Activated naive CD4-positive, alpha-beta T cell treated with anti-CD3 and anti-CD28 coated beads, Interleukin-2, amount 50 U/mL, for 24 hours (primary cell): ENCODE data around the gene CMIP.

Experiments
- H3K27ac Mint-ChIP-seq: one replicate; pipeline ENCODE4 v1.8.0; 2021; ENCODE audit warnings: mild to moderate bottlenecking, mixed read lengths
- H3K27me3 Mint-ChIP-seq: one replicate; pipeline ENCODE4 v1.8.0; 2021; ENCODE audit warnings: mixed read lengths
- H3K36me3 Mint-ChIP-seq: one replicate; pipeline ENCODE4 v1.8.0; 2021; ENCODE audit warnings: mixed read lengths
- H3K4me1 Mint-ChIP-seq: one replicate; pipeline ENCODE4 v1.8.0; 2021; ENCODE audit warnings: mixed read lengths
- H3K4me3 Mint-ChIP-seq: one replicate; pipeline ENCODE4 v1.8.0; 2021; ENCODE audit warnings: mild to moderate bottlenecking, mixed read lengths
- H3K9me3 Mint-ChIP-seq: one replicate; pipeline ENCODE4 v1.8.0; 2021; ENCODE audit warnings: mixed read lengths

The CMIP gene

GRCh38 chr16:81623365-81624102 is 178.9 kb downstream of the CMIP start:
- Mint-ChIP-seq H3K27me3 (no peaks in the 10 kb centered on the region), H3K4me1 (peaks cover 12% of the 10 kb centered on the region), H3K36me3 (no peaks in the 10 kb centered on the region), H3K4me3 (no peak overlapping the region), H3K9me3 (no peaks in the 10 kb centered on the region), H3K27ac (peak overlapping the region; percentile 44)

- peaks cover 15% of the 10 kb centered on the region for H3K4me1 Mint-ChIP-seq
These were observed 179.8 kb downstream of the CMIP start for GRCh38 chr16:81624403-81624759.

GRCh38 chr16:81624760-81625543 is 180.3 kb downstream of the CMIP start:
- Mint-ChIP-seq H3K27ac (no peak overlapping the region), H3K27me3 (no peaks in the 10 kb centered on the region), H3K9me3 (no peaks in the 10 kb centered on the region), H3K4me3 (no peak overlapping the region), H3K36me3 (no peaks in the 10 kb centered on the region), H3K4me1 (peaks cover 21% of the 10 kb centered on the region)

More at GRCh38 chr16:81624403-81624759, 179.8 kb downstream of the CMIP start:
- Mint-ChIP-seq H3K9me3 (no peaks in the 10 kb centered on the region), H3K36me3 (no peaks in the 10 kb centered on the region), H3K27me3 (no peaks in the 10 kb centered on the region), H3K4me3 (no peak overlapping the region), H3K27ac (no peak overlapping the region)

GRCh38 chr16:81625544-81626153 is 181.0 kb downstream of the CMIP start:
- Mint-ChIP-seq H3K27ac (no peak overlapping the region), H3K9me3 (no peaks in the 10 kb centered on the region), H3K36me3 (no peaks in the 10 kb centered on the region), H3K4me3 (no peak overlapping the region), H3K4me1 (peaks cover 28% of the 10 kb centered on the region), H3K27me3 (no peaks in the 10 kb centered on the region)

- no peaks in the 10 kb centered on the region for H3K9me3 Mint-ChIP-seq
- peaks cover 33% of the 10 kb centered on the region for H3K4me1 Mint-ChIP-seq
- no peak overlapping the region for H3K4me3 Mint-ChIP-seq
- H3K27me3 Mint-ChIP-seq = no peaks in the 10 kb centered on the region
- no peaks in the 10 kb centered on the region for H3K36me3 Mint-ChIP-seq
- no peak overlapping the region for H3K27ac Mint-ChIP-seq
These were observed 181.6 kb downstream of the CMIP start for GRCh38 chr16:81626181-81626674.

GRCh38 chr16:81627024-81627423 is 182.4 kb downstream of the CMIP start:
- H3K27ac Mint-ChIP-seq = no peak overlapping the region
- no peak overlapping the region for H3K4me3 Mint-ChIP-seq
- H3K9me3 Mint-ChIP-seq = no peaks in the 10 kb centered on the region
- peaks cover 41% of the 10 kb centered on the region for H3K4me1 Mint-ChIP-seq
- H3K36me3 Mint-ChIP-seq = no peaks in the 10 kb centered on the region
- no peaks in the 10 kb centered on the region for H3K27me3 Mint-ChIP-seq

- Mint-ChIP-seq H3K27ac (no peak overlapping the region), H3K36me3 (no peaks in the 10 kb centered on the region), H3K4me1 (peaks cover 49% of the 10 kb centered on the region), H3K4me3 (no peak overlapping the region), H3K27me3 (no peaks in the 10 kb centered on the region), H3K9me3 (no peaks in the 10 kb centered on the region)
These were observed 183.2 kb downstream of the CMIP start for GRCh38 chr16:81627729-81628244.

GRCh38 chr16:81629034-81629802 is 184.6 kb downstream of the CMIP start:
- H3K4me3 Mint-ChIP-seq = no peak overlapping the region
- no peaks in the 10 kb centered on the region for H3K9me3 Mint-ChIP-seq
- H3K27ac Mint-ChIP-seq = peak overlapping the region; percentile 46
- H3K4me1 Mint-ChIP-seq = peaks cover 54% of the 10 kb centered on the region
- H3K36me3 Mint-ChIP-seq = no peaks in the 10 kb centered on the region
- no peaks in the 10 kb centered on the region for H3K27me3 Mint-ChIP-seq

GRCh38 chr16:81629896-81630634 is 185.5 kb downstream of the CMIP start:
- Mint-ChIP-seq H3K36me3 (no peaks in the 10 kb centered on the region), H3K27ac (peak overlapping the region; percentile 43), H3K4me1 (peaks cover 58% of the 10 kb centered on the region), H3K4me3 (no peak overlapping the region), H3K27me3 (no peaks in the 10 kb centered on the region), H3K9me3 (no peaks in the 10 kb centered on the region)

GRCh38 chr16:81630635-81631031 is 186.0 kb downstream of the CMIP start:
- H3K9me3 Mint-ChIP-seq = no peaks in the 10 kb centered on the region
- H3K4me3 Mint-ChIP-seq = no peak overlapping the region
- peak overlapping the region; percentile 63 for H3K27ac Mint-ChIP-seq
- no peaks in the 10 kb centered on the region for H3K27me3 Mint-ChIP-seq
- no peaks in the 10 kb centered on the region for H3K36me3 Mint-ChIP-seq
- H3K4me1 Mint-ChIP-seq = peaks cover 63% of the 10 kb centered on the region

GRCh38 chr16:81632392-81633146 is 188.0 kb downstream of the CMIP start:
- Mint-ChIP-seq H3K27me3 (no peaks in the 10 kb centered on the region), H3K4me3 (peak overlapping the region; percentile 73), H3K9me3 (no peaks in the 10 kb centered on the region), H3K36me3 (no peaks in the 10 kb centered on the region), H3K27ac (peak overlapping the region; percentile 84), H3K4me1 (peaks cover 63% of the 10 kb centered on the region)

GRCh38 chr16:81633147-81633619 is 188.6 kb downstream of the CMIP start:
- Mint-ChIP-seq H3K4me1 (peaks cover 63% of the 10 kb centered on the region), H3K4me3 (peak overlapping the region; percentile 73), H3K27me3 (no peaks in the 10 kb centered on the region), H3K36me3 (peaks cover 2% of the 10 kb centered on the region), H3K9me3 (no peaks in the 10 kb centered on the region), H3K27ac (peak overlapping the region; percentile 84)

- H3K9me3 Mint-ChIP-seq = no peaks in the 10 kb centered on the region
- H3K27ac Mint-ChIP-seq = no peak overlapping the region
- peaks cover 2% of the 10 kb centered on the region for H3K36me3 Mint-ChIP-seq
- no peaks in the 10 kb centered on the region for H3K27me3 Mint-ChIP-seq
- peaks cover 63% of the 10 kb centered on the region for H3K4me1 Mint-ChIP-seq
- H3K4me3 Mint-ChIP-seq = no peak overlapping the region
These were observed 189.2 kb downstream of the CMIP start for GRCh38 chr16:81633680-81634379.
